T-cell (primary cell): ENCODE results near the gene SPCS3. TPM values are rescaled to one million over a fixed set of nuclear protein-coding genes. Genes with fewer than 3 reads are reported as not detected.
"Not testable (repeated sequence)": the region's sequence is repeated elsewhere in the genome, so short reads cannot be mapped to it uniquely, and the experiment has no call there.

ENCODE experiments used
- ATAC-seq, 4 experiments: fragments of 200-7000 bp in 3 of 4; fragments of 150-1000 bp in 1 of 4; cut with Tn5 transposase; replicated peaks in 1 of 4; 1 replicate in 3 of 4; 2 replicates in 1 of 4; pipeline ENCODE4 v1.10.0; 2021; ENCODE audit warnings: moderate library complexity in 3 of 4, mild to moderate bottlenecking in 2 of 4, moderate number of reproducible peaks in 1 of 4
- CTCF ChIA-PET, 2 donors: fragments of 300-600 bp; sonication (Branson Sonifier 250); formaldehyde crosslinking; loops; one replicate each; lab custom pipeline; 2022; ENCODE audit warnings: antibody characterized with exemption in 2 of 2; lab: Charles Lee
- POLR2A ChIA-PET, 2 donors: fragments of 300-600 bp; sonication (Branson Sonifier 250); formaldehyde crosslinking; loops; one replicate each; lab custom pipeline; 2022; ENCODE audit warnings: antibody characterized with exemption in 2 of 2; lab: Charles Lee
- DNase-seq, 35 experiments: peaks; one replicate each; pipeline versions ENCODE4 v3.0.0 to v3.0.0-alpha.2; 2013 to 2023
- H3K27ac ChIP-seq: one replicate; pipeline ENCODE4 v1.5.1; 2013; ENCODE audit warnings: low read length
- H3K27me3 ChIP-seq, 2 experiments: replicated peaks in 1 of 2; 1 replicate in 1 of 2; 2 replicates in 1 of 2; pipeline versions ENCODE4 v1.6.1 to v1.7.0; 2013; ENCODE audit warnings: low read length in 1 of 2, mixed read lengths in 1 of 2; ENCODE audit not compliant: control insufficient read depth in 2 of 2, insufficient read depth in 2 of 2; ENCODE audit errors: extremely low read depth in 1 of 2
- H3K36me3 ChIP-seq, 2 donors: 1 replicate in 1 of 2; 2 replicates in 1 of 2; pipeline versions ENCODE4 v1.6.1 to v1.7.0; 2013; ENCODE audit warnings: low read length in 1 of 2; ENCODE audit not compliant: control insufficient read depth in 2 of 2, insufficient read depth in 1 of 2; ENCODE audit errors: extremely low read depth in 1 of 2
- H3K4me1 ChIP-seq, 2 experiments: 1 replicate in 1 of 2; 2 replicates in 1 of 2; pipeline versions ENCODE4 v1.6.1 to v1.7.0; 2013; ENCODE audit warnings: low read length in 2 of 2, mixed read lengths in 1 of 2; ENCODE audit not compliant: insufficient read depth in 2 of 2, control insufficient read depth in 1 of 2; ENCODE audit errors: extremely low read depth in 1 of 2
- H3K4me3 ChIP-seq, 2 donors: 1 replicate in 1 of 2; 2 replicates in 1 of 2; pipeline versions ENCODE4 v1.5.1 to v1.7.0; 2013; ENCODE audit warnings: mild to moderate bottlenecking in 2 of 2, low read length in 1 of 2, moderate library complexity in 1 of 2; ENCODE audit not compliant: control insufficient read depth in 1 of 2; ENCODE audit errors: extremely low read depth in 1 of 2
- H3K9me3 ChIP-seq: 2 replicates; pipeline ENCODE4 v1.7.0; 2013
- H3K27ac Mint-ChIP-seq, 2 donors: one replicate each; pipeline ENCODE4 v1.8.0; 2020 to 2021; ENCODE audit warnings: mild to moderate bottlenecking in 2 of 2, mixed read lengths in 2 of 2
- H3K27me3 Mint-ChIP-seq, 2 donors: one replicate each; pipeline ENCODE4 v1.8.0; 2021 to 2022; ENCODE audit warnings: mixed read lengths in 2 of 2
- H3K36me3 Mint-ChIP-seq: one replicate; pipeline ENCODE4 v1.8.0; 2021; ENCODE audit warnings: mixed read lengths
- H3K4me1 Mint-ChIP-seq, 3 donors: one replicate each; pipeline ENCODE4 v1.8.0; 2020 to 2022; ENCODE audit warnings: mixed read lengths in 3 of 3, mild to moderate bottlenecking in 1 of 3
- H3K4me3 Mint-ChIP-seq, 3 donors: one replicate each; pipeline ENCODE4 v1.8.0; 2020 to 2022; ENCODE audit warnings: mild to moderate bottlenecking in 3 of 3, mixed read lengths in 3 of 3, moderate library complexity in 3 of 3
- H3K9me3 Mint-ChIP-seq, 3 donors: one replicate each; pipeline ENCODE4 v1.8.0; 2020 to 2022; ENCODE audit warnings: mixed read lengths in 3 of 3
- WGBS: methylation state at CpG from one replicate; pipeline ENCODE4 v1.1.5; 2013; ENCODE audit warnings: missing lambda C conversion rate; ENCODE audit not compliant: insufficient coverage; 5-methylcytosine and 5-hydroxymethylcytosine counted together
- total RNA-seq, 35 experiments: library from RNA in 6 of 35; stranded (reverse) in 6 of 35; fragments of 120-200 nt in 1 of 35; gene quantifications; one replicate each; pipeline versions ENCODE4 v1.2.1 to v1.2.4 and lab custom pipeline; 2013 to 2026

Gene SPCS3
- total RNA-seq, 5 donors from 2014 or later (not counting 1 experiment from before 2014, with no cell fraction given): 137 to 163 (median 155) TPM

DNA sequence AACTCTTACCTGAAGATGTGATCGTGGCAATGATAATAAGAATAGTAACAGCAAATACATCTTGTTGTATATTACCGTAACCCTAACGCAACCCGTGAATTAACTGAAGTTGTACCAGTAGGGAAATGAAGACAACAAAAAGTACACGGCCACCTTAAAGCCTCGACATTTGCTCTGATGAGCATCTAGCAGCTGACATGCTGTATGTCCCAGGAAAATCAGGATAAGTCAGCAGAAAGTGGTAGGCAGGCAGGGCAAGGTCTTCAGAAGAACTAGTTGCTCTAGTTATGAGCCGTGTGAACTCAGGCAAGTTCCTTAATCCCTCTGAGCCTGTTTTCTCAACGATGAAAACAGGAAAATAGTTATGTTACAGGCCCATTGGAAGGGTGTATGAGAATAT is 43.1 kb upstream of the SPCS3 start:
- POLR2A ChIA-PET: no interaction called here

GRCh38 chr4:176277162-176277904 is 42.4 kb upstream of the SPCS3 start:
- Mint-ChIP-seq H3K9me3 (no peaks in the 10 kb centered on the region), H3K4me1 (no peaks in the 10 kb centered on the region), H3K27ac (no peak overlapping the region), H3K4me3 (no peak overlapping the region), H3K27me3 (peaks cover 7 to 21% of the 10 kb centered on the region in 2 donors), H3K36me3 (no peaks in the 10 kb centered on the region)
- ATAC-seq (no peak), DNase-seq (peak in 5 of 35 experiments; percentile 0 to 12 (median 3))
- Histone ChIP-seq H3K4me1 (no peaks in the 10 kb centered on the region), H3K27me3 (no peaks in the 10 kb centered on the region), H3K4me3 (no peak overlapping the region), H3K27ac (no peak overlapping the region), H3K9me3 (no peaks in the 10 kb centered on the region), H3K36me3 (no peaks in the 10 kb centered on the region)
- WGBS: 84% methylated on average over 10 of the region's 13 CpGs
- CTCF ChIA-PET: interaction anchor here (0.7 to 1.5 kb wide), 3 partner anchors 11 to 127 kb away, joined by 3 to 5 read pairs (median 4); no protein-coding TSS in a partner anchor
- POLR2A ChIA-PET: no interaction called here

More for the DNA sequence above, 43.1 kb upstream of the SPCS3 start:
- H3K4me3 Mint-ChIP-seq: no peak overlapping the region
- H3K36me3 Mint-ChIP-seq: no peaks in the 10 kb centered on the region
- WGBS: 74% methylated on average over 6 of the region's 8 CpGs
- no peaks in the 10 kb centered on the region for H3K9me3 Mint-ChIP-seq
- H3K27ac Mint-ChIP-seq: no peak overlapping the region
- no peak for ATAC-seq
- no peak overlapping the region for H3K4me3 ChIP-seq
- H3K27me3 ChIP-seq: no peaks in the 10 kb centered on the region
- no peaks in the 10 kb centered on the region for H3K4me1 Mint-ChIP-seq
- no peaks in the 10 kb centered on the region for H3K9me3 ChIP-seq
- H3K36me3 ChIP-seq: no peaks in the 10 kb centered on the region
- CTCF ChIA-PET: interaction anchor here in 1 of 2 donors (1.5 kb wide), 1 partner anchor 11 kb away, joined by 5 read pairs; no protein-coding TSS in a partner anchor
- no peak for DNase-seq
- H3K4me1 ChIP-seq: no peaks in the 10 kb centered on the region
- peaks cover 10 to 24% of the 10 kb centered on the region in 2 donors for H3K27me3 Mint-ChIP-seq
- H3K27ac ChIP-seq: no peak overlapping the region

DNA sequence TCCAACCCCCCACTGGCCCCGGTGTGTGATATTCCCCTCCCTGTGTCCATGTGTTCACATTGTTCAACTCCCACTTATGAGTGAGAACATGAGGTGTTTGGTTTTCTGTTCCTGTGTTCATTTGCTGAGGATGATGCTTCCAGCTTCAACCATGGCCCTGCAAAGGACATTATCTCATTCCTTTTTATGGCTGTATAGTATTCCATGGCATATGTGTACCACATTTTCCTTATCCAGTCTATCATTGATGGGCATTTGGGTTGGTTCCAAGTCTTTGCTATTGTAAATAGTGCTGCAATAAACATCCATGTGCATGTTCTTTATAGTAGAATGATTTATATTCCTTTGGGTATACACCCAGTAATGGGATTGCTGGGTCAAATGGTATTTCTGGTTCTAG is 40.2 kb upstream of the SPCS3 start:
- H3K36me3 Mint-ChIP-seq, CTCF ChIA-PET, H3K4me1 ChIP-seq, H3K36me3 ChIP-seq, H3K4me3 Mint-ChIP-seq, H3K4me1 Mint-ChIP-seq, H3K27me3 ChIP-seq, DNase-seq, H3K9me3 ChIP-seq, ATAC-seq, POLR2A ChIA-PET, H3K4me3 ChIP-seq, H3K9me3 Mint-ChIP-seq, H3K27ac ChIP-seq, H3K27ac Mint-ChIP-seq: not testable (repeated sequence)
- H3K27me3 Mint-ChIP-seq: peaks cover 7 to 21% of the 10 kb centered on the region in 2 donors
- no CpG with 5 or more reads among the region's 1 CpG for WGBS

- H3K9me3 Mint-ChIP-seq: no peaks in the 10 kb centered on the region
- no peak overlapping the region for H3K27ac Mint-ChIP-seq
- ChIA-PET POLR2A (interaction anchor here in 1 of 2 donors (0.5 kb wide), 1 partner anchor 90 kb away, joined by 4 read pairs; no protein-coding TSS in a partner anchor), CTCF (interaction anchor here in 1 of 2 donors (0.6 kb wide), 1 partner anchor 1566 kb away, joined by 4 read pairs; no protein-coding TSS in a partner anchor)
- no peak overlapping the region for H3K27ac ChIP-seq
- H3K9me3 ChIP-seq: no peaks in the 10 kb centered on the region
- H3K4me1 ChIP-seq: no peaks in the 10 kb centered on the region
- no peaks in the 10 kb centered on the region for H3K36me3 ChIP-seq
- ATAC-seq (no peak), DNase-seq (no peak)
- no peaks in the 10 kb centered on the region for H3K27me3 ChIP-seq
- H3K36me3 Mint-ChIP-seq: no peaks in the 10 kb centered on the region
- H3K4me1 Mint-ChIP-seq: no peaks in the 10 kb centered on the region
- WGBS: 66% methylated on average over 2 of the region's 3 CpGs
- no peak overlapping the region for H3K4me3 ChIP-seq
- H3K27me3 Mint-ChIP-seq: peaks cover 2 to 7% of the 10 kb centered on the region in 2 donors
- no peak overlapping the region for H3K4me3 Mint-ChIP-seq
These were observed 33.0 kb upstream of the SPCS3 start for GRCh38 chr4:176286728-176287127.

DNA sequence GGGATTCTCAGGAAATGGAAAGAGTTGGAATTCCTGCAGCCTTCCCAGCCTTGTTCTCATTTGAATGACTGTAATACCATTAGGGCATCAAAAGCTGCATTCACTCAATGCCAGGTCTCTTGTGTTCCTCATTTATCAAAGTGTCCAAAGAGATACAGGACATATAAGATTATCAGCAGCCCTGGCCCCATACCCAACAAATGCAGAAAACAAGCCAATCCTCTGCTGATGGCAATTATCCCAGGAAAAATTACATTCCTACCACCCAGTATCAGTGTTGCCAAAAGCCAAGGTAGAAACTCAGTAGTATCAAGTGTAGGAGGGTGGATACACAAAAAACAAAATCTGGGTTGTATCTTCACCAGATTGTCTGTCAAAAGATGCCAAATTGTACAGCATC is 32.2 kb upstream of the SPCS3 start:
- no peaks in the 10 kb centered on the region for H3K4me1 Mint-ChIP-seq

DNA sequence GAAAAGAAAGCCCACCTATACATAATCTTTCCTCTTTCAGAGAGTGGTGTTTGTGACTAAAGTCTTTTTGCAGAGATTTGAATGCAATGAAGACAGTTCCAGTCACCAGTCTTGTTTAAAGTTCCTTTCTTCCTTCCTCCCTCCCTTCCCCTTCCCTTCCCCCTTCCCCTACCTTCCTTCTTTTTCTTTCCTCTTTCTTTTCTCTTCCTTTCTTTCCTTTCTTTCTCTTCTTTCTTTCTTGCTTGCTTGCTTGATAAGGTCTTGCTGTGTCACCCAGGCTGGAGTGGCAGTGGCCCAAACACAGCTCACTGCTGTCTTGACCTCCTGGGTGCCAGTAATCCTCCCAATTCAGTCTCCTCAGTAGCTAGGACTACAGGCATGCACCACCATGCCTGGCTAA is 31.7 kb upstream of the SPCS3 start:
- Mint-ChIP-seq H3K4me3 (no peak overlapping the region), H3K36me3 (no peaks in the 10 kb centered on the region), H3K4me1 (no peaks in the 10 kb centered on the region), H3K27ac (no peak overlapping the region), H3K27me3 (peaks cover 2 to 7% of the 10 kb centered on the region in 2 donors), H3K9me3 (no peaks in the 10 kb centered on the region)
- ATAC-seq: no peak
- Histone ChIP-seq H3K27ac (no peak overlapping the region), H3K4me3 (no peak overlapping the region), H3K36me3 (no peaks in the 10 kb centered on the region), H3K9me3 (no peaks in the 10 kb centered on the region), H3K4me1 (no peaks in the 10 kb centered on the region), H3K27me3 (no peaks in the 10 kb centered on the region)
- CTCF ChIA-PET: no interaction called here
- DNase-seq: no peak
- POLR2A ChIA-PET: interaction anchor here in 1 of 2 donors (0.6 kb wide), 1 partner anchor 140 kb away, joined by 3 read pairs; no protein-coding TSS in a partner anchor

More for the DNA sequence above, 32.2 kb upstream of the SPCS3 start:
- DNase-seq (no peak), ATAC-seq (no peak)
- Histone ChIP-seq H3K27me3 (no peaks in the 10 kb centered on the region), H3K27ac (no peak overlapping the region), H3K36me3 (no peaks in the 10 kb centered on the region), H3K4me3 (no peak overlapping the region), H3K4me1 (no peaks in the 10 kb centered on the region), H3K9me3 (no peaks in the 10 kb centered on the region)
- Mint-ChIP-seq H3K36me3 (no peaks in the 10 kb centered on the region), H3K4me3 (no peak overlapping the region), H3K9me3 (no peaks in the 10 kb centered on the region), H3K27me3 (peaks cover 2 to 7% of the 10 kb centered on the region in 2 donors), H3K27ac (no peak overlapping the region)
- CTCF ChIA-PET: interaction anchor here in 1 of 2 donors (0.6 kb wide), 1 partner anchor 1567 kb away, joined by 4 read pairs; no protein-coding TSS in a partner anchor
- POLR2A ChIA-PET: interaction anchor here in 1 of 2 donors (0.6 kb wide), 1 partner anchor 140 kb away, joined by 3 read pairs; no protein-coding TSS in a partner anchor
